Stimulated activated naive CD8-positive, alpha-beta T cell treated with anti-CD3 and anti-CD28 coated beads, Interleukin-15, Interleukin-2, amounts not matched to agents 100 U/mL and 50 U/mL, for 24 hours (primary cell): ENCODE results near the gene PAX3.

ENCODE experiments used
- ATAC-seq: fragments of 150-1000 bp; cut with Tn5 transposase; one replicate; pipeline ENCODE4 v1.10.0; 2021
- DNase-seq: peaks from one replicate; pipeline ENCODE4 v3.0.0; 2021

PAX3 gene

GRCh38 chr2:222269132-222269531 is 29.7 kb downstream of the PAX3 start:
- ATAC-seq (no peak), DNase-seq (no peak)

GRCh38 chr2:222268311-222268990 is 30.3 kb downstream of the PAX3 start:
- no peak for DNase-seq
- no peak for ATAC-seq

- ATAC-seq (no peak), DNase-seq (no peak)
Observed at GRCh38 chr2:222264791-222265320, 33.9 kb downstream of the PAX3 start.

- no peak for ATAC-seq
- DNase-seq: no peak
Observed at GRCh38 chr2:222261504-222261903, 37.3 kb downstream of the PAX3 start.

GRCh38 chr2:222257645-222258044 is 41.2 kb downstream of the PAX3 start:
- no peak for ATAC-seq
- no peak for DNase-seq

GRCh38 chr2:222256250-222256649 is 42.5 kb downstream of the PAX3 start:
- DNase-seq (no peak), ATAC-seq (no peak)

GRCh38 chr2:222255090-222255489 is 43.7 kb downstream of the PAX3 start:
- no peak for DNase-seq
- ATAC-seq: no peak

GRCh38 chr2:222250313-222250712 is 48.5 kb downstream of the PAX3 start:
- ATAC-seq (no peak), DNase-seq (no peak)

GRCh38 chr2:222249444-222249843 is 49.4 kb downstream of the PAX3 start:
- DNase-seq: no peak

GRCh38 chr2:222248818-222249217 is 50.0 kb downstream of the PAX3 start:
- ATAC-seq (no peak), DNase-seq (no peak)

More at GRCh38 chr2:222249444-222249843, 49.4 kb downstream of the PAX3 start:
- ATAC-seq: no peak

GRCh38 chr2:222248256-222248655 is 50.5 kb downstream of the PAX3 start:
- ATAC-seq (no peak), DNase-seq (no peak)

- ATAC-seq: no peak
- DNase-seq: no peak
Observed at GRCh38 chr2:222242532-222242931, 56.3 kb downstream of the PAX3 start.

- ATAC-seq (no peak), DNase-seq (no peak)
Observed at GRCh38 chr2:222241128-222241870, 57.5 kb downstream of the PAX3 start.

- no peak for DNase-seq
- ATAC-seq: no peak
Observed at GRCh38 chr2:222240676-222241049, 58.1 kb downstream of the PAX3 start.

- ATAC-seq (no peak), DNase-seq (no peak)
Observed at GRCh38 chr2:222239945-222240675, 58.7 kb downstream of the PAX3 start.

- ATAC-seq (no peak), DNase-seq (no peak)
Observed at GRCh38 chr2:222239091-222239490, 59.7 kb downstream of the PAX3 start.

GRCh38 chr2:222238072-222238471 is 60.7 kb downstream of the PAX3 start:
- DNase-seq (no peak), ATAC-seq (no peak)

GRCh38 chr2:222232839-222233238 is 66.0 kb downstream of the PAX3 start:
- DNase-seq (no peak), ATAC-seq (no peak)

- DNase-seq (no peak), ATAC-seq (no peak)
Observed at GRCh38 chr2:222232372-222232771, 66.4 kb downstream of the PAX3 start.

- DNase-seq (no peak), ATAC-seq (no peak)
Observed at GRCh38 chr2:222228054-222228453, 70.7 kb downstream of the PAX3 start.

- DNase-seq: no peak
- no peak for ATAC-seq
Observed at GRCh38 chr2:222218786-222219185, 80.0 kb downstream of the PAX3 start.

GRCh38 chr2:222217712-222218111 is 81.1 kb downstream of the PAX3 start:
- DNase-seq (no peak), ATAC-seq (no peak)

- ATAC-seq (no peak), DNase-seq (no peak)
Observed at GRCh38 chr2:222214885-222215284, 83.9 kb downstream of the PAX3 start.
